VCaP (cell line): Measurements from ENCODE around the gene PLXNA2.

Source experiments
- H3K27ac ChIP-seq: fragments of 450-650 bp; 2 replicates; pipeline ENCODE4 v1.5.1; 2017
- CTCF ChIP-seq: fragments of 450-650 bp; conservative IDR thresholded peaks from 2 replicates; pipeline ENCODE4 v1.5.1; 2017; ENCODE audit warnings: mild to moderate bottlenecking, moderate library complexity

The PLXNA2 gene

GRCh38 chr1:208059409-208060001, 184.7 kb downstream of the PLXNA2 start:
- TF ChIP-seq CTCF = no peak
- H3K27ac ChIP-seq = peak overlapping the region; percentile 31; the same call in 1 of the 2 replicates

GRCh38 chr1:208058756-208059155, 185.4 kb downstream of the PLXNA2 start:
- H3K27ac ChIP-seq = peak overlapping the region; percentile 21; the same call in 1 of the 2 replicates
- TF ChIP-seq CTCF = no peak

GRCh38 chr1:208058267-208058666, 185.9 kb downstream of the PLXNA2 start:
- no peak overlapping the region; the same call in 1 of the 2 replicates for H3K27ac ChIP-seq
- no peak for TF ChIP-seq CTCF

- no peak for TF ChIP-seq CTCF
- H3K27ac ChIP-seq = peak overlapping the region; percentile 93
Observed at GRCh38 chr1:208057056-208057455, 187.1 kb downstream of the PLXNA2 start.

- TF ChIP-seq CTCF = no peak
- peak overlapping the region; percentile 93 for H3K27ac ChIP-seq
Observed at GRCh38 chr1:208055535-208055934, 188.6 kb downstream of the PLXNA2 start.

GRCh38 chr1:208054911-208055379, 189.2 kb downstream of the PLXNA2 start:
- peak; percentile 28 for TF ChIP-seq CTCF
- peak overlapping the region; percentile 93 for H3K27ac ChIP-seq

- peak overlapping the region; percentile 93 for H3K27ac ChIP-seq
- no peak for TF ChIP-seq CTCF
Observed at GRCh38 chr1:208054485-208054884, 189.7 kb downstream of the PLXNA2 start.
